HepG2 (cell line): ENCODE measurements around the gene UBE2B. TPM values are rescaled to one million over a fixed set of nuclear protein-coding genes. Genes with fewer than 3 reads are reported as not detected.

Experiments
- ATAC-seq: fragments of 200-7000 bp; cut with Tn5 transposase; 3 replicates; pipeline ENCODE4 v1.9.1; 2020; ENCODE audit warnings: mild to moderate bottlenecking, moderate library complexity
- BruUV-seq: library from RNA; stranded (reverse); fragments of 400-500 nt; replicated peaks from 2 replicates; lab custom pipeline; 2021; lab: Mats Ljungman, UMichigan
- CTCF ChIA-PET: fragments of 300-600 bp; formaldehyde crosslinking; extraction: SDS; loops from one replicate; lab custom pipeline; 2021; ENCODE audit warnings: low total read pairs, inconsistent platforms, low intra/inter-chr PET ratio; lab: Yijun Ruan, JAX
- POLR2A ChIA-PET: fragments of 350-600 bp; sonication (Branson Sonifier 250); formaldehyde crosslinking; loops from one replicate; lab custom pipeline; 2020; ENCODE audit warnings: antibody characterized with exemption, inconsistent platforms; lab: Yijun Ruan, JAX
- DNase-seq: peaks from one replicate; pipeline ENCODE4 v3.0.0-alpha.2; 2015; ENCODE audit warnings: low spot score
- FAIRE-seq: peaks from 3 replicates; lab custom pipeline; 2011; peaks lifted over from hg19 to GRCh38; lab: Jason Lieb, UNC
- H2AFZ ChIP-seq: one replicate; pipeline ENCODE4 v1.6.1; 2011; ENCODE audit warnings: low read length, inconsistent platforms
- H3K27ac ChIP-seq: fragments of 300-600 bp; 3 replicates; pipeline ENCODE4 v1.8.0; 2011; ENCODE audit warnings: mixed run types, mild to moderate bottlenecking, mixed read lengths, low read length, inconsistent platforms; ENCODE audit not compliant: insufficient read depth; ENCODE audit errors: extremely low read length
- H3K27me3 ChIP-seq, 2 experiments: fragments of 200-600 bp in 1 of 2; 2 replicates in 1 of 2; 3 replicates in 1 of 2; pipeline versions ENCODE4 v1.6.0 to v1.8.0; 2011; ENCODE audit warnings: low read length in 2 of 2, mild to moderate bottlenecking in 2 of 2, moderate library complexity in 2 of 2, inconsistent platforms in 1 of 2; ENCODE audit not compliant: insufficient read depth in 2 of 2, control insufficient read depth in 1 of 2
- H3K36me3 ChIP-seq, 2 experiments: fragments of 200-600 bp in 1 of 2; replicated peaks in 1 of 2; 2 replicates in 1 of 2; 3 replicates in 1 of 2; pipeline versions ENCODE4 v1.5.1 to v1.8.0; 2011; ENCODE audit warnings: low read length in 2 of 2, inconsistent platforms in 1 of 2; ENCODE audit not compliant: insufficient read depth in 2 of 2, control insufficient read depth in 1 of 2
- H3K4me1 ChIP-seq: 2 replicates; pipeline ENCODE4 v1.5.1; 2012; ENCODE audit warnings: low read length, inconsistent platforms; ENCODE audit not compliant: insufficient read depth
- H3K4me2 ChIP-seq: 2 replicates; pipeline ENCODE4 v1.6.0; 2011; ENCODE audit warnings: low read depth, low read length, inconsistent platforms
- H3K4me3 ChIP-seq, 3 experiments: fragments of 200-600 bp in 1 of 3; sonication (generic), shearing (Covaris generic) in 1 of 3; replicated peaks in 1 of 3; 2 replicates each; pipeline ENCODE4 v1.5.1; 2011 to 2016; ENCODE audit warnings: low read length in 3 of 3, inconsistent platforms in 2 of 3, low read depth in 2 of 3, mild to moderate bottlenecking in 2 of 3, control low read depth in 1 of 3, mixed read lengths in 1 of 3; ENCODE audit not compliant: insufficient read depth in 1 of 3
- H3K79me2 ChIP-seq: one replicate; pipeline ENCODE4 v1.6.1; 2011; ENCODE audit warnings: low read length, inconsistent platforms; ENCODE audit not compliant: insufficient read depth
- H3K9ac ChIP-seq: 2 replicates; pipeline ENCODE4 v1.6.0; 2011; ENCODE audit warnings: mild to moderate bottlenecking, low read depth, low read length, inconsistent platforms; ENCODE audit not compliant: insufficient read depth
- H3K9me3 ChIP-seq: 2 replicates; pipeline ENCODE4 v1.5.1; 2012; ENCODE audit warnings: mild to moderate bottlenecking, low read length
- H4K20me1 ChIP-seq: 2 replicates; pipeline ENCODE4 v1.6.0; 2011; ENCODE audit warnings: inconsistent platforms, mild to moderate bottlenecking, low read length, moderate library complexity; ENCODE audit not compliant: insufficient read depth
- AFF4 ChIP-seq: sonication (generic); formaldehyde crosslinking; IDR thresholded peaks from 2 replicates; pipeline ENCODE4 v1.4.0; 2020; ENCODE audit warnings: missing genetic modification reagents
- ARID2 ChIP-seq: sonication (generic); formaldehyde crosslinking; IDR thresholded peaks from 2 replicates; pipeline ENCODE4 v1.8.1; 2022; ENCODE audit warnings: mild to moderate bottlenecking, missing genetic modification reagents, borderline replicate concordance
- HMG20B ChIP-seq: conservative IDR thresholded peaks from 2 replicates; pipeline ENCODE4 v1.6.1; 2016; ENCODE audit warnings: missing genetic modification reagents, missing compliant biosample characterization
- HNF4G ChIP-seq, 2 experiments: sonication (generic) in 1 of 2; formaldehyde crosslinking in 1 of 2; IDR thresholded peaks; 2 replicates each; pipeline versions ENCODE4 v1.4.0 to v1.6.1; 2011 to 2020; ENCODE audit warnings: borderline replicate concordance in 2 of 2, low read depth in 2 of 2, mild to moderate bottlenecking in 2 of 2, low read length in 1 of 2, missing genetic modification reagents in 1 of 2, moderate library complexity in 1 of 2
- KDM5A ChIP-seq: fragments of 200-600 bp; sonication (generic); IDR thresholded peaks from 2 replicates; pipeline ENCODE4 v1.7.0; 2018; ENCODE audit warnings: antibody characterized with exemption, mild to moderate bottlenecking, low read length, borderline replicate concordance
- NFE2L2 ChIP-seq: fragments of 150-350 bp; IDR thresholded peaks from 2 replicates; pipeline ENCODE4 v1.6.1; 2014; ENCODE audit warnings: low read length
- NR2F2 ChIP-seq: IDR thresholded peaks from 2 replicates; pipeline ENCODE4 v1.6.1; 2012; ENCODE audit warnings: low read depth, inconsistent platforms, borderline replicate concordance
- REXO4 ChIP-seq: sonication (generic); formaldehyde crosslinking; IDR thresholded peaks from 2 replicates; pipeline ENCODE4 v1.8.0; 2022; ENCODE audit warnings: missing genetic modification reagents, mild to moderate bottlenecking, borderline replicate concordance
- ZMAT5 ChIP-seq: sonication (generic); formaldehyde crosslinking; IDR thresholded peaks from 2 replicates; pipeline ENCODE4 v1.5.0; 2020; ENCODE audit warnings: mild to moderate bottlenecking, low read depth, missing genetic modification reagents, borderline replicate concordance
- ZNF24 ChIP-seq: fragments of 450-650 bp; IDR thresholded peaks from 2 replicates; pipeline ENCODE4 v1.6.1; 2017; ENCODE audit warnings: antibody characterized with exemption, mild to moderate bottlenecking
- ZNF282 ChIP-seq: fragments of 450-650 bp; IDR thresholded peaks from 2 replicates; pipeline ENCODE4 v1.6.1; 2018; ENCODE audit not compliant: partially characterized antibody
- ZNF670 ChIP-seq: sonication (generic); formaldehyde crosslinking; IDR thresholded peaks from 2 replicates; pipeline ENCODE4 v1.8.0; 2022; ENCODE audit warnings: mild to moderate bottlenecking, missing genetic modification reagents, borderline replicate concordance
- ZNF720 ChIP-seq: sonication (generic); formaldehyde crosslinking; IDR thresholded peaks from 2 replicates; pipeline ENCODE4 v1.4.0; 2020; ENCODE audit warnings: missing genetic modification reagents
- ZNF883 ChIP-seq: sonication (generic); formaldehyde crosslinking; IDR thresholded peaks from 2 replicates; pipeline ENCODE4 v1.5.1; 2020; ENCODE audit warnings: mild to moderate bottlenecking, missing genetic modification reagents; ENCODE audit errors: not compliant biosample characterization
- WGBS: methylation state at CpG from one replicate; pipeline ENCODE4 v1.1.6; 2017; ENCODE audit warnings: low lambda C conversion rate; 5-methylcytosine and 5-hydroxymethylcytosine counted together
- in situ Hi-C: cut with HindIII; loops from 2 replicates; pipeline ENCODE4 v1.10.0; 2017; ENCODE audit warnings: low pct_unique_long_range_greater_than_20kb; ENCODE audit not compliant: extremely low pct_ligation_motif_present
- intact Hi-C: fragments of 100-400 bp; cut with micrococcal nuclease; formaldehyde crosslinking; loops from one replicate; pipeline ENCODE4 v1.10.0; 2022; ENCODE audit not compliant: unreplicated experiment
- polyA plus RNA-seq, 8 experiments: library from polyadenylated mRNA; depleted of rRNA in 3 of 8; stranded (reverse) in 7 of 8; unstranded in 1 of 8; fragments of >200 nt; fragmentation: Illumina TruSeq in 4 of 8; extraction: Trizol in 4 of 8; gene quantifications; 2 replicates each; pipeline versions ENCODE4 v1.2.1 to v1.2.3, GENCODE V29; 2011 to 2016; ENCODE audit warnings: low read depth in 4 of 8, missing spikeins in 1 of 8, mixed read lengths in 1 of 8; ENCODE audit not compliant: insufficient read depth in 1 of 8
- total RNA-seq, 5 experiments: library from RNA; depleted of rRNA; stranded (reverse); fragments of >200 nt; fragmentation: Illumina TruSeq; extraction: Trizol; gene quantifications; 2 replicates each; pipeline ENCODE4 v1.2.3, GENCODE V29; 2016; ENCODE audit warnings: low read depth in 1 of 5
- TF ChIP-seq, protein P1 (sequence below): sonication (generic); formaldehyde crosslinking; IDR thresholded peaks from 2 replicates; pipeline ENCODE4 v1.5.0; 2020; ENCODE audit warnings: mild to moderate bottlenecking, missing genetic modification reagents

UBE2B gene
- total and polyA plus RNA-seq, 2 of the 13 experiments (the other 11 are each of a cell fraction or from before 2014, with no cell fraction given), result 25.2 to 56.0 TPM

GRCh38 chr5:134411228-134411545 is 39.8 kb downstream of the UBE2B start (continued):
- TF ChIP-seq HMG20B (CRISPR knock-in tag) (no peak), ZNF282 (no peak), NFE2L2 (no peak), ZNF883 (CRISPR knock-in tag) (no peak), ZNF670 (CRISPR knock-in tag) (no peak), ARID2 (CRISPR knock-in tag) (peak; percentile 84), HNF4G (IDR thresholded peaks at IDR 0.05; ENCODE audit: borderline replicate concordance, low read depth, low read length) (no peak), HNF4G (CRISPR knock-in tag; IDR thresholded peaks at IDR 0.05; ENCODE audit: borderline replicate concordance, low read depth) (no peak)

GRCh38 chr5:134411546-134412266 is 40.3 kb downstream of the UBE2B start, which contains the start of gene CDKN2AIPNL:
Gene CDKN2AIPNL (minus strand): TSS chr5:134411881. CDS start chr5:134411854, 27 bp downstream.
- POLR2A ChIA-PET, result interaction anchor here (0.9 to 8.7 kb wide), 11 partner anchors 14 to 186 kb away, joined by 3 to 127 read pairs (median 5); partner anchors contain the start of genes JADE2 and PPP2CA
- intact Hi-C loops (loop anchor here (1.0 to 5.0 kb wide), 4 partner anchors 39 to 166 kb away; partner anchors contain the start of genes JADE2 and UBE2B), in situ Hi-C loops (loop anchor here (5.0 kb wide), 1 partner anchor 101 kb away; no protein-coding TSS in a partner anchor)
- FAIRE-seq (no peak), DNase-seq (peak; percentile 72), ATAC-seq (peak; percentile 92)
- H3K27ac ChIP-seq, result peak within 1 kb of the TSS; percentile 96
- H3K4me1 ChIP-seq, result peaks cover 63% of the 10 kb centered on the region
- no peaks in the 10 kb centered on the region for H3K9me3 ChIP-seq
- no peaks in the 10 kb centered on the region; a peak in 1 of 5 replicates for H3K27me3 ChIP-seq
- no TSS peak for BruUV-seq
- H3K4me3 ChIP-seq, result peak within 1 kb of the TSS; percentile 90 to 95 (median 94)
- WGBS, result 0% methylated on average over 15 of the region's 61 CpGs
- H3K79me2 ChIP-seq, result peaks cover 26% of the 10 kb centered on the region
- H3K36me3 ChIP-seq, result no peaks in the 10 kb centered on the region; a peak in 2 of 5 replicates
- peak within 1 kb of the TSS; percentile 78 for H3K9ac ChIP-seq
- peak within 1 kb of the TSS; percentile 94 for H3K4me2 ChIP-seq
- no peak within 1 kb of the TSS for H2AFZ ChIP-seq
- CTCF ChIA-PET, result interaction anchor here (1.5 to 2.1 kb wide), 2 partner anchors 100 to 166 kb away, joined by 11 to 12 read pairs; no protein-coding TSS in a partner anchor
- no peaks in the 10 kb centered on the region for H4K20me1 ChIP-seq
- TF ChIP-seq KDM5A (peak; percentile 57; the same call in 1 of the 2 replicates), ZNF720 (CRISPR knock-in tag) (no peak), REXO4 (CRISPR knock-in tag) (peak; percentile 78; the same call in 1 of the 2 replicates), AFF4 (CRISPR knock-in tag) (peak; percentile 55; the same call in 1 of the 2 replicates), NR2F2 (0 out of 2 replicates have a peak, but pooled peaks have one; percentile 38), ZNF24 (0 out of 2 replicates have a peak, but pooled peaks have one; percentile 14), ZMAT5 (CRISPR knock-in tag) (no peak)
- TF ChIP-seq, protein P1, sequence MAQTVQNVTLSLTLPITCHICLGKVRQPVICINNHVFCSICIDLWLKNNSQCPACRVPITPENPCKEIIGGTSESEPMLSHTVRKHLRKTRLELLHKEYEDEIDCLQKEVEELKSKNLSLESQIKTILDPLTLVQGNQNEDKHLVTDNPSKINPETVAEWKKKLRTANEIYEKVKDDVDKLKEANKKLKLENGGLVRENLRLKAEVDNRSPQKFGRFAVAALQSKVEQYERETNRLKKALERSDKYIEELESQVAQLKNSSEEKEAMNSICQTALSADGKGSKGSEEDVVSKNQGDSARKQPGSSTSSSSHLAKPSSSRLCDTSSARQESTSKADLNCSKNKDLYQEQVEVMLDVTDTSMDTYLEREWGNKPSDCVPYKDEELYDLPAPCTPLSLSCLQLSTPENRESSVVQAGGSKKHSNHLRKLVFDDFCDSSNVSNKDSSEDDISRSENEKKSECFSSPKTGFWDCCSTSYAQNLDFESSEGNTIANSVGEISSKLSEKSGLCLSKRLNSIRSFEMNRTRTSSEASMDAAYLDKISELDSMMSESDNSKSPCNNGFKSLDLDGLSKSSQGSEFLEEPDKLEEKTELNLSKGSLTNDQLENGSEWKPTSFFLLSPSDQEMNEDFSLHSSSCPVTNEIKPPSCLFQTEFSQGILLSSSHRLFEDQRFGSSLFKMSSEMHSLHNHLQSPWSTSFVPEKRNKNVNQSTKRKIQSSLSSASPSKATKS (CRISPR knock-in tag), result no peak
